ENCODE measurements around the gene SCD5.

SCD5 gene

GRCh38 chr4:82681754-82682153 is 116.8 kb downstream of the SCD5 start:
- no peak for DNase-seq

- no peak for DNase-seq
Measured at GRCh38 chr4:82680834-82681233, 117.8 kb downstream of the SCD5 start.

- DNase-seq, result no peak
Measured at GRCh38 chr4:82679531-82679930, 119.1 kb downstream of the SCD5 start.

GRCh38 chr4:82678051-82678450 is 120.5 kb downstream of the SCD5 start:
- no peak for DNase-seq

- peak; percentile 96 for DNase-seq
Measured at GRCh38 chr4:82677327-82677726, 121.3 kb downstream of the SCD5 start.

GRCh38 chr4:82667761-82668480 is 130.7 kb downstream of the SCD5 start:
- DNase-seq, result no peak

- DNase-seq, result no peak
Measured at GRCh38 chr4:82666970-82667665, 131.5 kb downstream of the SCD5 start.

GRCh38 chr4:82661181-82661992 is 137.2 kb downstream of the SCD5 start:
- no peak for DNase-seq

- DNase-seq, result no peak
Measured at GRCh38 chr4:82652062-82652461, 146.5 kb downstream of the SCD5 start.

- DNase-seq, result no peak
Measured at GRCh38 chr4:82650868-82651267, 147.7 kb downstream of the SCD5 start.

- no peak for DNase-seq
Measured at GRCh38 chr4:82648356-82648755, 150.2 kb downstream of the SCD5 start.

- no peak for DNase-seq
Measured at GRCh38 chr4:82645936-82646565, 152.5 kb downstream of the SCD5 start.

GRCh38 chr4:82644734-82645126 is 153.9 kb downstream of the SCD5 start:
- DNase-seq, result no peak

- DNase-seq, result no peak
Measured at GRCh38 chr4:82643994-82644733, 154.4 kb downstream of the SCD5 start.

- DNase-seq, result no peak
Measured at GRCh38 chr4:82642331-82642730, 156.3 kb downstream of the SCD5 start.

- DNase-seq, result no peak
Measured at GRCh38 chr4:82640540-82640939, 158.1 kb downstream of the SCD5 start.

GRCh38 chr4:82639971-82640370 is 158.6 kb downstream of the SCD5 start:
- no peak for DNase-seq

GRCh38 chr4:82638479-82638878 is 160.1 kb downstream of the SCD5 start:
- peak; percentile 13 for DNase-seq

GRCh38 chr4:82630079-82630478 is 168.5 kb downstream of the SCD5 start:
- no peak for DNase-seq

- DNase-seq, result no peak
Measured at GRCh38 chr4:82629238-82630000, 169.2 kb downstream of the SCD5 start.

GRCh38 chr4:82626251-82626868 is 172.2 kb downstream of the SCD5 start:
- no peak for DNase-seq

Data from NCI-H510A treated with DMSO at 0.1 percent for 48 hours (cell line).